Activated naive CD4-positive, alpha-beta T cell treated with anti-CD3 and anti-CD28 coated beads, Interleukin-2, amount 50 U/mL, for 72 hours (primary cell): Measurements from ENCODE around the gene CD82. TPM values are rescaled to one million over a fixed set of nuclear protein-coding genes. Genes with fewer than 3 reads are reported as not detected.

ENCODE experiments used
- ATAC-seq, 2 donors: fragments of 150-1000 bp; cut with Tn5 transposase; 2 replicates each; pipeline ENCODE4 v1.10.0; 2021; ENCODE audit warnings: mild to moderate bottlenecking in 2 of 2, moderate library complexity in 2 of 2
- DNase-seq, 2 donors: peaks; one replicate each; pipeline ENCODE4 v3.0.0; 2021 to 2022; ENCODE audit warnings: low spot score in 2 of 2
- H3K27ac Mint-ChIP-seq, 2 donors: one replicate each; pipeline ENCODE4 v1.8.0; 2022; ENCODE audit warnings: mild to moderate bottlenecking in 2 of 2, mixed read lengths in 2 of 2
- H3K36me3 Mint-ChIP-seq, 2 donors: one replicate each; pipeline ENCODE4 v1.8.0; 2022; ENCODE audit warnings: mixed read lengths in 2 of 2
- H3K9me3 Mint-ChIP-seq, 2 donors: one replicate each; pipeline ENCODE4 v1.8.0; 2022; ENCODE audit warnings: mixed read lengths in 2 of 2
- total RNA-seq, 2 donors: library from RNA; stranded (reverse); gene quantifications; one replicate each; pipeline ENCODE4 v1.2.3, GENCODE V29; 2022

Gene CD82
- total RNA-seq, 2 donors from 2014 or later: 270 to 324 TPM

DNA sequence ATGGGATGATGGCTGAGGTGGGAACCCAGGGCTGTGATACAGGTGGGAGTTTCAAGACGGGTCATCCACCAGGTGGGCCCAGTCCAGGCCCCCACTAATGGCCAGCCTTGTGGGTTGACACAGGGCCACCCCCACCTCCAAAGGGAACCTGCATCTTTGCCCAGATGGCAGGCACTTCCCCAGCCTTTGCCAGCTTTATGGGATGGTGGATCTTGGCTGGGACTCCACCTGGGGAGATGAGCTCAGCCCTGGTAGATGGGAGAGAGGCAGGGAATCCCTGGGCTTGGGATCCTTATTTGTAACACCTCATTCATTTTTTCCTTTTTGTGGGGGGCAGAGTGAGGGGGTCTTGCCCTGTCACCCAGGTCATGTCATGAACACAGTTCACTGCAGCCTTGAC, 33.4 kb downstream of the CD82 start:
- DNase-seq (no peak), ATAC-seq (no peak)
- Mint-ChIP-seq H3K9me3 (no peaks in the 10 kb centered on the region), H3K36me3 (peaks cover 19 to 36% of the 10 kb centered on the region in 2 donors), H3K27ac (peak overlapping the region in 1 of 2 donors; percentile 50)

DNA sequence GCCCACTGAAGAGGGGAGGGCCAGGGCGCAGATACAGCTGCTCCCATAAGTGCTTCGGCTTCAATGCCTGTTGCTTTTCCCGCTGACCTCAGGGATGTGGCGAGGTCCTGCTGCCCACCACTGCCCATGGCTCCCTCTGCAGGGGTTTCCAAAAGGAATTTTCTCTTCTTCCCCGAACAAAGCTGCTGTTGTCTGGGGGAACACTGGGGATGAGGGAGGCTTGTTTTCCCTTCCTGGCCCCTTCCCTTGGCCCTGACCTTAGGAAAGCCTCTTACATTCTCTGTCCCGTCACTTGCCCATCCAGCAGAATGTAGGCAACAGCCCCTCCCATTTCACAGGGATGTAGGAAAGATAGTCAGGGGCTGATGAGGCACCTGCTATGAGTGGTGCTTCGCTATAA, 34.8 kb downstream of the CD82 start:
- H3K36me3 Mint-ChIP-seq: peaks cover 21 to 35% of the 10 kb centered on the region in 2 donors
- no peaks in the 10 kb centered on the region for H3K9me3 Mint-ChIP-seq
- no peak for ATAC-seq
- H3K27ac Mint-ChIP-seq: peak overlapping the region; percentile 75 to 84
- DNase-seq: no peak

DNA sequence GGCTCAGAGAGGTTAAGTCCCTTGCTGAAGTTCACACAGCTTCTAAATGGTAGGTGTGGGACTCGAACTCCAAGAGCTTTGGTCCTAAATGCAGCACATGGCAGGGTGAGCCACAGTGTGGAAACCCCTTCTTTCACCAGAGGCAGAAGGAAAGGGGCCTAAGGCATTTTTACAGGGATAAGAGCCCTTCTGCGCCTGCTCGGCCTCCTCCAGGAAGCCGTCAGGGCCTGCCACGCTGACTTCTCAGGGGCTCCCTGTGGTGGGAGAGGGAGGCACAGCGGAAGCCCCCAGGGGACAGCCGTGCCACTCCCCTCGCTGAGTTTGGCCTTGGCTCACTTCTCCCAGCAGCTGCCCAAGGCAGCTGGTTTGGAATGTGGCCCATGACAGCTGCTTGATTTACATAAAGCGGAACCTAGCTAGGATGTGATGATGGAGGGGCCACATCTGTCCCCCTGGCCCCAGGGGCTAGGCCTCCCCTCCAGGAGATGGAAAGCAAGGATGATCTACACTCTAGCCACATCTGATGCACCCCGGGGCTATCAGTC, 35.4 kb downstream of the CD82 start:
- DNase-seq (no peak), ATAC-seq (no peak)
- no peaks in the 10 kb centered on the region for H3K9me3 Mint-ChIP-seq
- peaks cover 21 to 38% of the 10 kb centered on the region in 2 donors for H3K36me3 Mint-ChIP-seq
- H3K27ac Mint-ChIP-seq: peak overlapping the region in 1 of 2 donors; percentile 75

GRCh38 chr11:44601471-44602370, 36.3 kb downstream of the CD82 start:
- H3K27ac Mint-ChIP-seq: peak overlapping the region; percentile 50 to 75
- H3K9me3 Mint-ChIP-seq: no peaks in the 10 kb centered on the region
- ATAC-seq: peak in 1 of 2 donors; percentile 50

DNA sequence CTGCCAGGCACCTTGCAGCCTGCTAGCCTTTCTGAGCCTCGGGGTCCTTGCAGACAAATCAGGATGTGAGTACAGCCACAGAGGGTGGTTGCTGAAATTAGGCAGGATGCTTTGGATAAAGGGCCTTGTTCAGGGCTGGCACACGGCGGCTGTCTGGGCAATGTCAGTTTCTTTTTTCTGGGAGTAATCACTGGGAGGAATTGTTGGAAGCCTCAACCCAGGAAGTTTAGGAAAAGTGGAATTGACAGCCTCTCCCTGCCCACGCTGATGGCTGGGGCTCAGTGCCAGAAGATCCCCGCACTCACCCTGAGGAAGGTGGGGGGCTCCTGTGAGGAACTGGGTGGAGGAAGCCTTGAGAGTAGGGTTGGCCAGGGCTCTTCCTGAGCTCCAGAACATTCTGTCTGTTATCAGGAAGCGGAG, 37.4 kb downstream of the CD82 start:
- Mint-ChIP-seq H3K36me3 (peaks cover 21 to 48% of the 10 kb centered on the region in 2 donors), H3K27ac (peak overlapping the region in 1 of 2 donors; percentile 50), H3K9me3 (no peaks in the 10 kb centered on the region)
- ATAC-seq: no peak
- DNase-seq: no peak

More at GRCh38 chr11:44601471-44602370, 36.3 kb downstream of the CD82 start:
- H3K36me3 Mint-ChIP-seq: peaks cover 21 to 46% of the 10 kb centered on the region in 2 donors
- DNase-seq: no peak

DNA sequence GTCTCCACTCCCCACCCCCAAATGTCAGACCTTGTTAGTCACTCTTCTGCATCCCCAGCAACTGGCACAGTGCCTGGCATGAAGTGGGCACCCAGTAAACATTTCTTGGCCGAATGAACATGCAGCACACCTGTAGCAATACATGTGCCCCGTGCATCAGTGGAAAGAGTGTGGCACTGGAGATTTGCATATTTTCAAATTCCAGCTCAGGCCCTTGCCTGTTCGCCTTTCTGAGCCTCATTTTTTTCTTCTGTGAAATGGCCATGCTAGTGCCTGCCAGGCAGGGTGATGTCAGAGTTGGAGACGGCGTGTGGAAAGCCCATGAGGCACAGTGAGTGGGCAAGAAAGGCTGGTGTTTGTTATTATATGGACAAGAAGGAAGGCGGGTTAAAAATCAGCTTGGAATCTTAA, 38.7 kb downstream of the CD82 start:
- DNase-seq: no peak
- Mint-ChIP-seq H3K9me3 (no peaks in the 10 kb centered on the region), H3K27ac (peak overlapping the region; percentile 20 to 89), H3K36me3 (peaks cover 28 to 53% of the 10 kb centered on the region in 2 donors)
- ATAC-seq: no peak

DNA sequence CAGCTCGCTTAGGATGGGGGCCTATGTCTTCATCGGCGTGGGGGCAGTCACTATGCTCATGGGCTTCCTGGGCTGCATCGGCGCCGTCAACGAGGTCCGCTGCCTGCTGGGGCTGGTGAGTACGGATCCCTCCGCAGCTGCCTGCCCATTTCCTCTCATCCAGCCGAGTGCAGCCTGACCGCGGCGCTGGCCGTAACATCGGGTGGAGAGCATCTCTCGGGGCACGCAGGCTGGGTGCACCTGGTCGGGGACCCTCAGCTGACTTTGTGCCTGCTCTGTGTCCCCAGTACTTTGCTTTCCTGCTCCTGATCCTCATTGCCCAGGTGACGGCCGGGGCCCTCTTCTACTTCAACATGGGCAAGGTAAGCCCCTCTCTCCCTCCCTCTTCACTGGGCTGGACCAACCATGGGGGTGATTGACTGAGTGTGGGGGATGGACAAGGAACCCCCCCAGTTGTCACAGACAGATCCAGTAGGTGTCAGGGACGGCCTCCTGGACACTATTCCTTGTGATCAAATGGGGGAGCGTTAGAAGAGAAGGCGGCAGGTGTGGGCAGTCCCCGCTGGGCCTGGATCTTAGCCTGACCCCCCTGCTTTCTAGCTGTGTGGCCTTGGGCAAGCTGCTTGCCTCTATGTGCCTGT, 39.7 kb downstream of the CD82 start:
- Mint-ChIP-seq H3K9me3 (no peaks in the 10 kb centered on the region), H3K36me3 (peaks cover 32 to 47% of the 10 kb centered on the region in 2 donors), H3K27ac (peak overlapping the region in 1 of 2 donors; percentile 46)
- DNase-seq (no peak), ATAC-seq (no peak)

DNA sequence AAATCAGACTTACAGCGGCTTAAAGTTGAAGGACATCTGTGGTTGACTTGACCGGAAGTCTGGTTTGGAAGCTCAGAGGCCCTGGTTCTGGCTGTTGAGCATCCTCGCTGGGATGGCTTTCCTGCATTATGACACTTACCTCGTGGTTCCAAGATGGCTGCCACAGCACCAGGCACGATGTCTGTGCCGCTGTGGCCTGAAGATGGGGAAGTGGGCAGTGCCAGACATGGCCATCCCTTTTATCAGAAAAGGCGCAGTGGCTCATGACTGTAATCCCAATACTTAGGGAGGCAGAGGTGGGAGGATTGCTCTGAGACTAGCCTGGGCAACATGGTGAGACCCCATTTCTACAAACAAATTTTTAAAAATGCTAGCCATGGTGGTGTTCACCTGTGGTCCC, 40.5 kb downstream of the CD82 start:
- Mint-ChIP-seq H3K27ac (peak overlapping the region; percentile 78 to 84), H3K36me3 (peaks cover 33 to 47% of the 10 kb centered on the region in 2 donors), H3K9me3 (no peaks in the 10 kb centered on the region)
- DNase-seq (no peak), ATAC-seq (no peak)

- DNase-seq (no peak), ATAC-seq (no peak)
- Mint-ChIP-seq H3K9me3 (no peaks in the 10 kb centered on the region), H3K36me3 (peaks cover 33 to 47% of the 10 kb centered on the region in 2 donors), H3K27ac (peak overlapping the region; percentile 72 to 78)
Measured at GRCh38 chr11:44606472-44606871, 41.0 kb downstream of the CD82 start.

DNA sequence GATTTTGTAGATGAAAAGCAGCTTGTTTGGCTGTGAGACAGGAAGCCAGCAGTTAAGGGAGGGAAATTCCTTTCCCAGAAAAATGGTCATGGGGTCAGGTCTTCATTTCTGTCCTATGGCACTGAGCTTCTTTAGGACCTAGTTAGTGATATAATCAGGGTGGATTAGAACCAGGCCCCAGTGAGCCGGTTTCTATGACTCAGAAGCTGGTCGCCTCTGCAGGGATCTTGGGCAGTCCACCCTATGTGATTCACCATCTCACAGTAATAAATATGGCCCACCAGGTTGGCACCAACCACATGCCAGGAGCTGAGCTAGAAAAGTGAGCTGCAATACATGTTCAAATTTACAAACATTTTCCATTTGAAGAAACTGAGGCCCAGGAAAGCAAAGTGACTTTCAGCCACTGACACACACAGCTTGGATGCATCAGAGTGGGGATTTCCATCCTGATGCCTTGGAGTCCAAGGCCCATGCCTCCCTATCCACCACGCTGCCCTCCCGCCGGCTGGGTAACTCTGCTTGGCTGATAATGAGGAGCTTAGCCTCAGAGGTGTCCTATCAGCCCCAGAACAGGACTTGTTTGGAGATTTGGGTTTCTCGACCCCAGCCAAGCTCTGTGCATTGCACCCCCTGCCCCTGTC, 42.0 kb downstream of the CD82 start:
- no peaks in the 10 kb centered on the region for H3K9me3 Mint-ChIP-seq
- DNase-seq: peak in 1 of 2 donors; percentile 70
- peak; percentile 30 to 60 for ATAC-seq
- H3K36me3 Mint-ChIP-seq: peaks cover 33 to 52% of the 10 kb centered on the region in 2 donors
- peak overlapping the region; percentile 78 to 93 for H3K27ac Mint-ChIP-seq

DNA sequence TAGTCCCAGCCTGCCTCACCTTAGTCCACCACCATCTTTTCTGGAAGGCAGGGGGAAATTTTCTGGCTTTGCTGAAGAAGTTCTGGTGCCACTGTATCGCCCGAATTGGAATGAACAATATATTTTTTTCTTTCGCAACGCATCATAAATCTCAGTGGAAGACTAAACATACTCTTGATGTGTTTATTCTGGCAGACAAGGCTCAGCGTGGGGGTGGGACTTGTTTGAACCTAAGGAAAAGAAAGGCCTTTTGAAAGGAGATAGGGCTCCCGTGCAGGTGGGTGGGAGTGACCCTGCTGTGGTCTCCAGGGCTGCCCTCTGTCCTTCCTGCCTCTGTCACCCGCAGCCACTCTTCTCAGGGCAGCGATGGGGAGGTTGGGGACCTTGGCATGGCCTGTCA, 42.5 kb downstream of the CD82 start:
- peak overlapping the region; percentile 78 to 93 for H3K27ac Mint-ChIP-seq
- DNase-seq (no peak), ATAC-seq (no peak)
- no peaks in the 10 kb centered on the region for H3K9me3 Mint-ChIP-seq
- H3K36me3 Mint-ChIP-seq: peaks cover 33 to 53% of the 10 kb centered on the region in 2 donors

- Mint-ChIP-seq H3K9me3 (no peaks in the 10 kb centered on the region), H3K27ac (peak overlapping the region; percentile 78 to 88), H3K36me3 (peaks cover 36 to 57% of the 10 kb centered on the region in 2 donors)
- no peak for ATAC-seq
- no peak for DNase-seq
Measured at GRCh38 chr11:44608651-44608990, 43.2 kb downstream of the CD82 start.

GRCh38 chr11:44608991-44609782, 43.7 kb downstream of the CD82 start:
- Mint-ChIP-seq H3K27ac (peak overlapping the region; percentile 78 to 83), H3K9me3 (no peaks in the 10 kb centered on the region), H3K36me3 (peaks cover 30 to 51% of the 10 kb centered on the region in 2 donors)
- ATAC-seq (peak; percentile 31 to 36), DNase-seq (peak in 1 of 2 donors; percentile 68)

DNA sequence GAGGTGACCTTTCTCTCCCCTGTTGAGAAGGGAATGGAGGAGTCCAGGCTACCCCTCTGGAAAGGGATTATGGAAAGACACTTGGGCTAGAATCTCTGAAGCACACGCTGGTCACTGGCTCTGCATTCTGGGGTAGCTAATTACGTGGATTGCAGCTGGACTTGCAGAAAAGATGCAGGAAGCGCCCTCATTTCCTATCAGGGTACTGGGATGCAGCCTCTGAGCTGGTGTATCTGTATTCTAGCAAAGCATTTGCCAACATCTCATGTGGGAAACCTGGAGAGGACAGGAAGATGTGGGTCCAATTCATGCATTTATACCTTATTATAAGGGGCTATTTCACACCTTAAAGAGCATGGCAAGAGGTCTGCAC, 44.3 kb downstream of the CD82 start:
- H3K27ac Mint-ChIP-seq: peak overlapping the region; percentile 78 to 83
- DNase-seq (no peak), ATAC-seq (no peak)
- no peaks in the 10 kb centered on the region for H3K9me3 Mint-ChIP-seq
- peaks cover 29 to 45% of the 10 kb centered on the region in 2 donors for H3K36me3 Mint-ChIP-seq

GRCh38 chr11:44610186-44610955, 44.9 kb downstream of the CD82 start:
- ATAC-seq (no peak), DNase-seq (no peak)
- H3K9me3 Mint-ChIP-seq: no peaks in the 10 kb centered on the region
- peak overlapping the region; percentile 78 to 83 for H3K27ac Mint-ChIP-seq
- H3K36me3 Mint-ChIP-seq: peaks cover 33 to 44% of the 10 kb centered on the region in 2 donors
